Epithelial cell of esophagus (primary cell): Measurements from ENCODE around the gene AUTS2.

Source experiments
- DNase-seq: peaks from one replicate; pipeline ENCODE4 v3.0.0; 2010; ENCODE audit warnings: low read depth
- H3K4me3 ChIP-seq: 2 replicates; pipeline ENCODE4 v1.5.1; 2011; ENCODE audit warnings: mild to moderate bottlenecking, low read length, control low read depth
- CTCF ChIP-seq: IDR thresholded peaks from 2 replicates; pipeline ENCODE4 v1.5.1; 2011; ENCODE audit warnings: low read depth, mild to moderate bottlenecking, low read length, control low read depth, inconsistent platforms; ENCODE audit not compliant: insufficient read depth; ENCODE audit errors: missing control alignments

Gene AUTS2

GRCh38 chr7:70539205-70539604 lies 940.9 kb downstream of the AUTS2 start:
- TF ChIP-seq CTCF, result no peak
- peak; percentile 36 for DNase-seq
- no peak overlapping the region for H3K4me3 ChIP-seq

GRCh38 chr7:70539617-70540016 lies 941.3 kb downstream of the AUTS2 start:
- no peak for TF ChIP-seq CTCF
- H3K4me3 ChIP-seq, result no peak overlapping the region
- DNase-seq, result no peak

- no peak overlapping the region for H3K4me3 ChIP-seq
- DNase-seq, result no peak
- no peak for TF ChIP-seq CTCF
Measured at GRCh38 chr7:70540641-70541040, 942.4 kb downstream of the AUTS2 start.

GRCh38 chr7:70542750-70543376 lies 944.6 kb downstream of the AUTS2 start:
- DNase-seq, result no peak
- H3K4me3 ChIP-seq, result no peak overlapping the region
- no peak for TF ChIP-seq CTCF

GRCh38 chr7:70544016-70544415 lies 945.7 kb downstream of the AUTS2 start:
- no peak for DNase-seq
- TF ChIP-seq CTCF, result no peak
- no peak overlapping the region for H3K4me3 ChIP-seq

- no peak for DNase-seq
- no peak for TF ChIP-seq CTCF
- H3K4me3 ChIP-seq, result no peak overlapping the region
Measured at GRCh38 chr7:70545214-70545613, 946.9 kb downstream of the AUTS2 start.

GRCh38 chr7:70552141-70552540 lies 953.9 kb downstream of the AUTS2 start:
- H3K4me3 ChIP-seq, result no peak overlapping the region
- TF ChIP-seq CTCF, result no peak
- DNase-seq, result no peak
